Breast epithelium (tissue), 3 donors: Measurements from ENCODE around the gene EIF2S1.

ENCODE experiments used
- CTCF ChIP-seq, 3 donors: fragments of 450-650 bp; IDR thresholded peaks; one replicate each; pipeline ENCODE4 v1.5.1; 2016 to 2017; ENCODE audit warnings: antibody characterized with exemption in 3 of 3, mild to moderate bottlenecking in 3 of 3, moderate library complexity in 3 of 3
- POLR2AphosphoS5 ChIP-seq, 3 donors: sonication (generic); formaldehyde crosslinking; IDR thresholded peaks; one replicate each; pipeline ENCODE4 v1.6.1; 2017; ENCODE audit warnings: antibody characterized with exemption in 3 of 3

- TF ChIP-seq CTCF (IDR thresholded peaks at IDR 0.05) = no peak
- TF ChIP-seq POLR2AphosphoS5 (IDR thresholded peaks at IDR 0.05) = no peak
Observed at GRCh38 chr14:67395876-67396189, 35.7 kb downstream of the EIF2S1 start.
